Brain microvascular endothelial cell (primary cell): ENCODE results near the gene DGKG.

Experiments
- DNase-seq: peaks from one replicate; pipeline ENCODE4 v3.0.0-alpha.2; 2020
- H3K27ac ChIP-seq: fragments of 250-450 bp; sonication (Bioruptor Pico); 2 replicates; pipeline ENCODE4 v1.5.1; 2020; ENCODE audit warnings: mild to moderate bottlenecking, moderate library complexity
- H3K27me3 ChIP-seq: fragments of 250-450 bp; sonication (Bioruptor Pico); replicated peaks from 2 replicates; pipeline ENCODE4 v1.5.1; 2020; ENCODE audit warnings: mild to moderate bottlenecking
- H3K36me3 ChIP-seq: fragments of 250-450 bp; sonication (Bioruptor Pico); replicated peaks from 2 replicates; pipeline ENCODE4 v1.5.1; 2020; ENCODE audit warnings: mild to moderate bottlenecking
- H3K4me3 ChIP-seq: 2 replicates; pipeline ENCODE4 v1.5.1; 2011; ENCODE audit warnings: low read depth, mild to moderate bottlenecking, control low read depth, low read length, moderate library complexity
- CTCF ChIP-seq: IDR thresholded peaks from 2 replicates; pipeline ENCODE4 v1.5.1; 2011; ENCODE audit warnings: low read depth, mild to moderate bottlenecking, moderate library complexity, low read length, control low read depth, inconsistent platforms; ENCODE audit errors: missing control alignments
- in situ Hi-C: cut with HindIII; loops from 2 replicates; pipeline ENCODE4 v1.10.0; 2017; ENCODE audit warnings: low sequenced_read_pairs, low pct_ligation_motif_present

Gene DGKG

DNA sequence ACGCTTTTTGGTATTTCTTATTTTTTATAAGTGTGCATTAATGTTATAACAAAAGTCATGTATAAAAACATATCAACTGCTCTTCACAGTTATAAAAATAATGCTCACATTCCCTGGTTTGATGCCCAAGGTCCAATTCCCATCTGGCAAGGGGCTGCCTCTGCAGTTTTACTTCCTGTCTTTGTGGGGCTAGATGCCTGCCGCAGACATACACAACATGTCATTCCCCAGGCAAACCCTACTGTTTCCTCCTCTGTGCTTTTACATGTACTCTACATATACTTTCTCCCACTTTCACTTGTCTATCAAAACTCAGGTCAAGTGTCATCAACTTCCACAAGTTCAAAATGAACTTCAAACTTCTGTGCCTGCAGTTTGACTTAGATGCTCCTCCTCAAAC lies 192.7 kb downstream of the DGKG start:
- TF ChIP-seq CTCF = no peak
- H3K36me3 ChIP-seq = no peaks in the 10 kb centered on the region
- in situ Hi-C loops = no loop called here
- H3K27me3 ChIP-seq = no peaks in the 10 kb centered on the region
- no peak overlapping the region for H3K4me3 ChIP-seq
- no peak overlapping the region for H3K27ac ChIP-seq
- no peak for DNase-seq

DNA sequence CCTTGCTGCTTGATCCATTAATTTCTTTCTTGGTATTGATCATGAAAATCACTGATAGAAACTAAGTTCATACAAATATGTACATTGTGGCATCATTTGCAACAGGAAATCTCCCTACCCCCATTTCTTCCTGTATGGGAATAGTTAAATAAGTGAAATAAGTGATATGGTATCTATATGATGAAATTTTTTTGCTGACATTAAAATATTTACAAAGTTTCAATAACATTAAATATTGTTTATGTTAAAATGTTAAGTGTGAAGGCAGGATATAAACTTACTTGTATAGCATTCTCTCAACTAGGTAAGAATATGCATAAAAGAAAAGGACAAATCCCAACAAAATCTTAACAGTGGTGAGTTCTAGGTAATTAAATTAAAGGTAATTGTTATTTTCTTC lies 193.1 kb downstream of the DGKG start:
- TF ChIP-seq CTCF = no peak

DNA sequence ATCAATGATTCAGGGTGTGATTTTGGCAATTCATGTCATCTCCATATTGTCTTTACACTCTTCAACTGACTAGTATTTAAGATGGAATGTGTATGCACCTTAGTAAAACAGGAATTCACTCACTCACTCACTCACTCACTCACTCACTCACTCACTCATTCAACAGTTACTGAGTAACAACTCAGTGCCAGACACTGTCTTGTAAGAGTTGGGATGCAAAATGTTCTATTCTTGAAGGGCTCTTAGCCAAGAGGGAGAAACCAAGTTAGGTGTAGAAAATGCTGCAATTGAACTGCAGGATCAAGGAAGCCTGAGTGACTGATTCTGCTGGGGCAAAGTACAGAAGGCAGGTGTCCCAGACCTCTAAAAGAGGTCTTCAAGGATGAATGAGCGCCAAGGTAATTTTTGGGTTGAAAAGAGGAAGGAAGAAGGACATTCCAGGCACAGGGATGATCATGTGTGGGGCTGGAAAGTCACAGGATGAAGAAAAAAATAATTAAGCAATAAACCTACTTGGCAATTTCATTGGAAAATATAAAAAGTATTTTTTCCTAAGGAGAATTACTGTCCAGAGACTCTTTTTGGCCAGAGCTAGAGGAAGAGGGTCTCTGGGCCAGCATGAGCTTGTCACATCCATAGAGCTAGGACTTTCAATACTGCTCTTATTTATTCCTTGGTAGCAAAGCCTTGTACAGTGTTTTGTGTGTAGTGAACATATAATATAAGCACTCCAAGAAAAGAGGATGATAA lies 194.2 kb downstream of the DGKG start:
- Histone ChIP-seq H3K27ac (no peak overlapping the region), H3K36me3 (no peaks in the 10 kb centered on the region), H3K27me3 (no peaks in the 10 kb centered on the region), H3K4me3 (no peak overlapping the region)
- no peak for TF ChIP-seq CTCF
- no peak for DNase-seq
- in situ Hi-C loops = no loop called here

More for the DNA sequence above, 193.1 kb downstream of the DGKG start:
- no peak for DNase-seq
- H3K27me3 ChIP-seq = no peaks in the 10 kb centered on the region
- H3K36me3 ChIP-seq = no peaks in the 10 kb centered on the region
- in situ Hi-C loops = no loop called here
- no peak overlapping the region for H3K4me3 ChIP-seq
- no peak overlapping the region for H3K27ac ChIP-seq

- Histone ChIP-seq H3K36me3 (no peaks in the 10 kb centered on the region), H3K4me3 (no peak overlapping the region), H3K27me3 (no peaks in the 10 kb centered on the region), H3K27ac (no peak overlapping the region)
- no peak for DNase-seq
- no peak for TF ChIP-seq CTCF
- in situ Hi-C loops = no loop called here
These were observed 195.3 kb downstream of the DGKG start for GRCh38 chr3:186166491-186167288.

DNA sequence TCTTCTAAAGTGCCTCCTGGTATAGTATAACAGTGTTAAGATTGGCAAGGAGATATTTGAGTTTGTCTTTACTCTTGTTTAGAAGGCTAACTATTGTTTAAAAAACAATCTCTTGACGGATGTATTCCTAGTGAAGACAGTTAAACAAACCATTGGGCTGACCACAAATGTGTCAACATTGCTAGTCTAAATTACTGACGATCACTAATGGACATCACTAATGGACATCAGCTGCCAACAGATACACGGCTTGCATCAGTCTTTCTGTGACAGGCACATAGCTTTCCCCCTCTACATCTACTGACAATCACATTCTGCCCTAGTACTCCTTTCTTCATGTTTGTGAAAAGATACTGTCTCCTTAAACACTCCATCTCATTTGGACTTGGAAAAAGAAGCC lies 196.0 kb downstream of the DGKG start:
- no peak for DNase-seq
- TF ChIP-seq CTCF = no peak
- no peak overlapping the region for H3K27ac ChIP-seq
- in situ Hi-C loops = no loop called here
- no peaks in the 10 kb centered on the region for H3K27me3 ChIP-seq
- no peaks in the 10 kb centered on the region for H3K36me3 ChIP-seq
- no peak overlapping the region for H3K4me3 ChIP-seq
